ENCODE results near the gene LRRFIP1.

DNA sequence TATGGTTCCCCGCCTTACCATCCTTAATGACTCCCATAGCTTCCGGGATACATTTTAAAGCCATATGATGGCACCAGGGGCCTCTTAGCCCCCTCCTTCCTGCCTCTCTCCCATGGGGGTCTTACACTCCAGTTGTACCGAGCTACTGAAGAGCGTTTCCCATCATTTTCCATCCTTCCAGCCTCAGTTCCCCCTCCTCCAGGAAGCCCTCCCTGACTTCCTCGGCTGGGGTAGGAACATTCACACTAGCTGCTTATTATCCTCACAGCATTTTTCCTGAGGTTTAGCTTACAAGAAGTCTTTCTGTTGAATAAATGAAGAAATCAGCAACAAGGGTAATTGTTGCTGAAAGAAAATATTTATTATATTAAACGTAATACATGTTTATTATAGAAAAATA lies 41.1 kb downstream of the LRRFIP1 start:
- TF ChIP-seq, protein P1, sequence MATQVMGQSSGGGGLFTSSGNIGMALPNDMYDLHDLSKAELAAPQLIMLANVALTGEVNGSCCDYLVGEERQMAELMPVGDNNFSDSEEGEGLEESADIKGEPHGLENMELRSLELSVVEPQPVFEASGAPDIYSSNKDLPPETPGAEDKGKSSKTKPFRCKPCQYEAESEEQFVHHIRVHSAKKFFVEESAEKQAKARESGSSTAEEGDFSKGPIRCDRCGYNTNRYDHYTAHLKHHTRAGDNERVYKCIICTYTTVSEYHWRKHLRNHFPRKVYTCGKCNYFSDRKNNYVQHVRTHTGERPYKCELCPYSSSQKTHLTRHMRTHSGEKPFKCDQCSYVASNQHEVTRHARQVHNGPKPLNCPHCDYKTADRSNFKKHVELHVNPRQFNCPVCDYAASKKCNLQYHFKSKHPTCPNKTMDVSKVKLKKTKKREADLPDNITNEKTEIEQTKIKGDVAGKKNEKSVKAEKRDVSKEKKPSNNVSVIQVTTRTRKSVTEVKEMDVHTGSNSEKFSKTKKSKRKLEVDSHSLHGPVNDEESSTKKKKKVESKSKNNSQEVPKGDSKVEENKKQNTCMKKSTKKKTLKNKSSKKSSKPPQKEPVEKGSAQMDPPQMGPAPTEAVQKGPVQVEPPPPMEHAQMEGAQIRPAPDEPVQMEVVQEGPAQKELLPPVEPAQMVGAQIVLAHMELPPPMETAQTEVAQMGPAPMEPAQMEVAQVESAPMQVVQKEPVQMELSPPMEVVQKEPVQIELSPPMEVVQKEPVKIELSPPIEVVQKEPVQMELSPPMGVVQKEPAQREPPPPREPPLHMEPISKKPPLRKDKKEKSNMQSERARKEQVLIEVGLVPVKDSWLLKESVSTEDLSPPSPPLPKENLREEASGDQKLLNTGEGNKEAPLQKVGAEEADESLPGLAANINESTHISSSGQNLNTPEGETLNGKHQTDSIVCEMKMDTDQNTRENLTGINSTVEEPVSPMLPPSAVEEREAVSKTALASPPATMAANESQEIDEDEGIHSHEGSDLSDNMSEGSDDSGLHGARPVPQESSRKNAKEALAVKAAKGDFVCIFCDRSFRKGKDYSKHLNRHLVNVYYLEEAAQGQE (IDR thresholded peaks at IDR 0.05; ENCODE audit: low read depth, low read length), result no peak
- TF ChIP-seq, protein P2, sequence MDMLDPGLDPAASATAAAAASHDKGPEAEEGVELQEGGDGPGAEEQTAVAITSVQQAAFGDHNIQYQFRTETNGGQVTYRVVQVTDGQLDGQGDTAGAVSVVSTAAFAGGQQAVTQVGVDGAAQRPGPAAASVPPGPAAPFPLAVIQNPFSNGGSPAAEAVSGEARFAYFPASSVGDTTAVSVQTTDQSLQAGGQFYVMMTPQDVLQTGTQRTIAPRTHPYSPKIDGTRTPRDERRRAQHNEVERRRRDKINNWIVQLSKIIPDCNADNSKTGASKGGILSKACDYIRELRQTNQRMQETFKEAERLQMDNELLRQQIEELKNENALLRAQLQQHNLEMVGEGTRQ (IDR thresholded peaks at IDR 0.05; ENCODE audit: borderline replicate concordance, low read depth, low read length), result no peak
- TF ChIP-seq FOXJ3 (CRISPR knock-in tag; IDR thresholded peaks at IDR 0.05) (no peak), POLR2AphosphoS5 (IDR thresholded peaks at IDR 0.05; ENCODE audit: low read depth, low read length) (no peak), YY1 (IDR thresholded peaks at IDR 0.05; ENCODE audit: low read depth) (no peak), TCF12 (IDR thresholded peaks at IDR 0.05) (no peak), JUND (IDR thresholded peaks at IDR 0.05) (no peak), TEAD4 (IDR thresholded peaks at IDR 0.05; ENCODE audit: borderline replicate concordance, insufficient read depth) (no peak), FOSL2 (IDR thresholded peaks at IDR 0.05; ENCODE audit: borderline replicate concordance, low read depth) (no peak), EP300 (IDR thresholded peaks at IDR 0.05; ENCODE audit: borderline replicate concordance in 1 of 2, low read depth in 1 of 2, low read length in 1 of 2) (no peak), RFX5 (IDR thresholded peaks at IDR 0.05; ENCODE audit: low read length) (no peak)
- TF ChIP-seq, protein P3, sequence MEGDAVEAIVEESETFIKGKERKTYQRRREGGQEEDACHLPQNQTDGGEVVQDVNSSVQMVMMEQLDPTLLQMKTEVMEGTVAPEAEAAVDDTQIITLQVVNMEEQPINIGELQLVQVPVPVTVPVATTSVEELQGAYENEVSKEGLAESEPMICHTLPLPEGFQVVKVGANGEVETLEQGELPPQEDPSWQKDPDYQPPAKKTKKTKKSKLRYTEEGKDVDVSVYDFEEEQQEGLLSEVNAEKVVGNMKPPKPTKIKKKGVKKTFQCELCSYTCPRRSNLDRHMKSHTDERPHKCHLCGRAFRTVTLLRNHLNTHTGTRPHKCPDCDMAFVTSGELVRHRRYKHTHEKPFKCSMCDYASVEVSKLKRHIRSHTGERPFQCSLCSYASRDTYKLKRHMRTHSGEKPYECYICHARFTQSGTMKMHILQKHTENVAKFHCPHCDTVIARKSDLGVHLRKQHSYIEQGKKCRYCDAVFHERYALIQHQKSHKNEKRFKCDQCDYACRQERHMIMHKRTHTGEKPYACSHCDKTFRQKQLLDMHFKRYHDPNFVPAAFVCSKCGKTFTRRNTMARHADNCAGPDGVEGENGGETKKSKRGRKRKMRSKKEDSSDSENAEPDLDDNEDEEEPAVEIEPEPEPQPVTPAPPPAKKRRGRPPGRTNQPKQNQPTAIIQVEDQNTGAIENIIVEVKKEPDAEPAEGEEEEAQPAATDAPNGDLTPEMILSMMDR (IDR thresholded peaks at IDR 0.05), result no peak

Measured in SK-N-SH (cell line).